Adrenal gland (tissue), 12 donors: ENCODE results near the gene SLC35D1. TPM values are rescaled to one million over a fixed set of nuclear protein-coding genes. Genes with fewer than 3 reads are reported as not detected.
"Not testable (repeated sequence)": the region's sequence is repeated elsewhere in the genome, so short reads cannot be mapped to it uniquely, and the experiment has no call there.

Experiments used
- DNase-seq, 7 donors: peaks; one replicate each; pipeline ENCODE4 v3.0.0-alpha.2; 2019 to 2020
- H3K27ac ChIP-seq, 5 donors: fragments of 200-600 bp; sonication (generic) in 4 of 5; 1 replicate in 3 of 5; 2 replicates in 2 of 5; pipeline versions ENCODE4 v1.5.1 to v1.8.0; 2016 to 2020; ENCODE audit warnings: mild to moderate bottlenecking in 1 of 5
- H3K27me3 ChIP-seq: fragments of 200-600 bp; 2 replicates; pipeline ENCODE4 v1.8.0; 2021
- H3K36me3 ChIP-seq, 2 donors: fragments of 200-600 bp; replicated peaks in 1 of 2; 1 replicate in 1 of 2; 2 replicates in 1 of 2; pipeline versions ENCODE4 v1.5.1 to v1.8.0; 2018 to 2022
- H3K4me1 ChIP-seq, 2 donors: fragments of 200-600 bp; replicated peaks in 1 of 2; 1 replicate in 1 of 2; 2 replicates in 1 of 2; pipeline versions ENCODE4 v1.5.1 to v1.8.0; 2018 to 2021
- H3K4me3 ChIP-seq, 4 donors: fragments of 200-600 bp; sonication (generic) in 3 of 4; one replicate each; pipeline ENCODE4 v1.5.1; 2016 to 2018
- H3K9me3 ChIP-seq, 3 donors: fragments of 200-600 bp; sonication (generic) in 1 of 3; replicated peaks in 1 of 3; 1 replicate in 2 of 3; 2 replicates in 1 of 3; pipeline versions ENCODE4 v1.5.1 to v1.8.0; 2016 to 2021
- POLR2A ChIP-seq, 2 donors: fragments of 450-650 bp; IDR thresholded peaks; one replicate each; pipeline ENCODE4 v1.6.1; 2017; ENCODE audit warnings: antibody characterized with exemption in 2 of 2, mild to moderate bottlenecking in 2 of 2, moderate library complexity in 1 of 2
- WGBS, 4 donors: extraction: QIAGEN DNeasy Blood & Tissue Kit in 2 of 4; methylation state at CpG; one replicate each; pipeline versions ENCODE4 v1.1.5 to v1.1.7; 2013 to 2017; 5-methylcytosine and 5-hydroxymethylcytosine counted together
- intact Hi-C, 2 donors: fragments of 100-400 bp; cut with DNase I; formaldehyde crosslinking; loops; one replicate each; pipeline versions ENCODE4 v1.14.1 to v1.15.0; 2022 to 2023
- polyA plus RNA-seq, 3 donors: library from polyadenylated mRNA; stranded (reverse); fragments of 200-250 nt in 2 of 3; fragments of 350-450 nt in 1 of 3; fragmentation: Illumina TruSeq in 1 of 3; extraction: RNeasy Lipid Tissue Mini Kit (QIAGEN cat#74804) in 1 of 3; gene quantifications; one replicate each; pipeline ENCODE4 v1.2.3, GENCODE V29; 2013 to 2014
- total RNA-seq, 9 donors: library from RNA; depleted of rRNA in 4 of 9; stranded (reverse); fragments of >200 nt in 4 of 9; fragments of 120-200 nt in 1 of 9; fragmentation: NEBNext Ultra II Directional in 1 of 9; extraction: Animal tissue kit (Norgen Biotek cat#: 25700) in 1 of 9; gene quantifications; one replicate each; pipeline versions ENCODE4 v1.1.0 to v1.2.4, GENCODE V29; 2013 to 2023
- TF ChIP-seq, protein P1 (sequence below), 6 experiments: fragments of 450-650 bp in 4 of 6; fragments of 200-600 bp in 2 of 6; sonication (generic) in 1 of 6; IDR thresholded peaks; 1 replicate in 5 of 6; 2 replicates in 1 of 6; pipeline versions ENCODE4 v1.5.1 to v1.8.0; 2016 to 2021; ENCODE audit warnings: antibody characterized with exemption in 6 of 6, mild to moderate bottlenecking in 2 of 6, moderate library complexity in 1 of 6
- donor health status: healthy with polysubstance abuse.
- donor health status: Bipolar disorder and iron deficiency.
- donor health status: DM: yes; HTN: yes; CAD: no.
- donor health status: DM: no; HTN: no; CAD: no.
- donor health status: DM: no; HTN: no; CAD: no.
- donor health status: DM: yes; HTN: yes; CAD: no.

Gene SLC35D1
- total and polyA plus RNA-seq, 12 donors, result 1.9 to 34.7 (median 13.7) TPM

DNA sequence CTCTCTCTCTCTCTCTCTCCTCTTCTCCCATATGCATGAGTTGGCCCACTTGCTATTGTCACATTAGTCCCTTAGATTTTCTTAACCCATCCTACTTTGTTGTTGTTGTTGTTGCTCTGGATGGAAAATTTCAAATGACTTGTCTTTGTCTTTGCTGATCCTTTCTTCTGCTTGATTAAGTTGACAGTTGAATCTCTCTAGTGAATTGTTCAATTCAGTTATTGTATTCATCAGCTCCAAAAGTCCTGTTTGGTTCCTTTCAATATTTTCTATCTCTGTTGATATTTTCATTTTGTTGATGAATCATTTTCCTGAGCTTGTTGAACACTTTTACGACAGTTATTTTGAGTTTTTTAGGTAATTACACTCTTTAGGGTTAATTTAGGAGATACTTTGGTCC is 18.8 kb upstream of the SLC35D1 start:
- Histone ChIP-seq H3K36me3 (no peaks in the 10 kb centered on the region), H3K4me3 (no peak overlapping the region), H3K9me3 (no peaks in the 10 kb centered on the region), H3K27ac (no peak overlapping the region), H3K27me3 (peaks cover 6% of the 10 kb centered on the region), H3K4me1 (no peaks in the 10 kb centered on the region)
- intact Hi-C loops, result no loop called here
- TF ChIP-seq, protein P1, sequence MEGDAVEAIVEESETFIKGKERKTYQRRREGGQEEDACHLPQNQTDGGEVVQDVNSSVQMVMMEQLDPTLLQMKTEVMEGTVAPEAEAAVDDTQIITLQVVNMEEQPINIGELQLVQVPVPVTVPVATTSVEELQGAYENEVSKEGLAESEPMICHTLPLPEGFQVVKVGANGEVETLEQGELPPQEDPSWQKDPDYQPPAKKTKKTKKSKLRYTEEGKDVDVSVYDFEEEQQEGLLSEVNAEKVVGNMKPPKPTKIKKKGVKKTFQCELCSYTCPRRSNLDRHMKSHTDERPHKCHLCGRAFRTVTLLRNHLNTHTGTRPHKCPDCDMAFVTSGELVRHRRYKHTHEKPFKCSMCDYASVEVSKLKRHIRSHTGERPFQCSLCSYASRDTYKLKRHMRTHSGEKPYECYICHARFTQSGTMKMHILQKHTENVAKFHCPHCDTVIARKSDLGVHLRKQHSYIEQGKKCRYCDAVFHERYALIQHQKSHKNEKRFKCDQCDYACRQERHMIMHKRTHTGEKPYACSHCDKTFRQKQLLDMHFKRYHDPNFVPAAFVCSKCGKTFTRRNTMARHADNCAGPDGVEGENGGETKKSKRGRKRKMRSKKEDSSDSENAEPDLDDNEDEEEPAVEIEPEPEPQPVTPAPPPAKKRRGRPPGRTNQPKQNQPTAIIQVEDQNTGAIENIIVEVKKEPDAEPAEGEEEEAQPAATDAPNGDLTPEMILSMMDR (IDR thresholded peaks at IDR 0.05), result no peak
- TF ChIP-seq POLR2A (IDR thresholded peaks at IDR 0.05), result no peak
- DNase-seq, result no peak
- 83 to 96% (median 91%) methylated on average over 1 of the region's 1 CpG for WGBS, 4 donors

DNA sequence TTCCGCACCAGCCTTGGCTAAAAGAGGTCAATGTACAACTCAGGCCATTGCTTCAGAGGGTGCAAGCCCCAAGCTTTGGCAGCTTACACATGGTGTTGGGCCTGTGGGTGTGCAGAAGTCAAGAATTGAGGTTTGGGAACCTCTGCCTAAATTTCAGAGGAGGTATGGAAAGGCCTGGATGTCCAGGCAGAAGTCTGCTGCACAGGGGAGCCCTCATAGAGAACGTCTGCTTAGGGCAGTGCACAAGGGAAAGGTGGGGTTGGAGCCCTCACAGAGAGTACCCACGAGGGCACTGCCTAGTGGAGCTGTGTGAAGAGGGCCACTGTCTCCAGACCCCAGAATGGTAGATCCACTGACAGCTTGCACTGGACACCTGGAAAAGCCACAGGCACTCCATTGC is 13.7 kb upstream of the SLC35D1 start:
- WGBS, 4 donors, result 58 to 83% (median 73%) methylated on average over 2 to 3 of the region's 3 CpGs
- DNase-seq, H3K4me3 ChIP-seq, H3K27me3 ChIP-seq, H3K36me3 ChIP-seq, H3K27ac ChIP-seq, H3K4me1 ChIP-seq, intact Hi-C loops, H3K9me3 ChIP-seq: not testable (repeated sequence)

DNA sequence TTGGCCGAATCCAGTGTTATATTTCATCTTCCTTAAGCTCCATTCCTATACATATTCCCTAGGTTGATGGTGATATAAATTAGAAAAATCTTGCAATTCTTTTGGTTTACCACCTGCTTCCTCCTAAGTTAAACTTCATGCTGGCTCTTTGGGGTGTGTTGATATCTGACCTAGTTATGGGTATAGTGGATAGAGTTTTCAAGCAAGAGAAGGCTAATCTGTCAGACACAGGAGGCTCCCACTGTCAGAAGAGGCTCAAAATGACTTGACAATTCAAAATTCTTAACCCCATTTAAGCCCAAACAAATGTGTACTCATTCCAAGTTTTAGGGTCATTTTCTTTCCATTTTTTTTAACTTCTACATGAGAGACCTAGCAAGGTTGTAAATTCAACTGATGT is 8.5 kb upstream of the SLC35D1 start:
- Histone ChIP-seq H3K9me3 (no peaks in the 10 kb centered on the region), H3K27ac (no peak overlapping the region), H3K4me3 (no peak overlapping the region), H3K36me3 (no peaks in the 10 kb centered on the region), H3K27me3 (no peaks in the 10 kb centered on the region), H3K4me1 (peaks cover 6 to 7% of the 10 kb centered on the region in 2 donors)
- TF ChIP-seq, protein P1 (IDR thresholded peaks at IDR 0.05), result no peak
- TF ChIP-seq POLR2A (IDR thresholded peaks at IDR 0.05), result no peak
- WGBS, 4 donors, result 76 to 100% (median 99%) methylated on average over 1 of the region's 1 CpG
- intact Hi-C loops, result no loop called here
- no peak for DNase-seq

DNA sequence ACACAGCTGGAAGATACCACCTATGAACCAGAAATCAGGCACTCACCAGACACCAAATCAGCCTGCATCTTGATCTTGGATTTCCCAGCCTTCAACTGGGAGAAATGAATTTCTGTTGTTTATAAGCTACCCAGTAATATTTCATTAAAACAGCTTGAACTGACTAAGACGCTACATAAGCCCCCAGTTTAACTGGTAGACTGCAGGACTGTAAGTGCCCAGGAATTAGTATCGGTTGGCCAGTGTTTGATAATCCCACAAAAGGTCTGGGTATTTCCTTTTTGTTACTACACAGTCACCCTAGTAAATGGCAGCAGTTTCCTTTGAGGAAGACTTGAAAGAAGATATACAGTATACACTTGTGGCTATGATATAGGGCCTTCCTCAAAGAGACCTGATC is 7.3 kb upstream of the SLC35D1 start:
- Histone ChIP-seq H3K9me3 (no peaks in the 10 kb centered on the region), H3K27me3 (no peaks in the 10 kb centered on the region), H3K27ac (peak overlapping the region in 1 of 5 donors; percentile 51), H3K36me3 (no peaks in the 10 kb centered on the region), H3K4me3 (no peak overlapping the region), H3K4me1 (peaks cover 6 to 7% of the 10 kb centered on the region in 2 donors)
- WGBS, 4 donors, result 73 to 90% (median 84%) methylated on average over 2 of the region's 2 CpGs
- no peak for DNase-seq
- intact Hi-C loops, result no loop called here
- TF ChIP-seq POLR2A (IDR thresholded peaks at IDR 0.05), result no peak
- TF ChIP-seq, protein P1 (IDR thresholded peaks at IDR 0.05), result no peak

DNA sequence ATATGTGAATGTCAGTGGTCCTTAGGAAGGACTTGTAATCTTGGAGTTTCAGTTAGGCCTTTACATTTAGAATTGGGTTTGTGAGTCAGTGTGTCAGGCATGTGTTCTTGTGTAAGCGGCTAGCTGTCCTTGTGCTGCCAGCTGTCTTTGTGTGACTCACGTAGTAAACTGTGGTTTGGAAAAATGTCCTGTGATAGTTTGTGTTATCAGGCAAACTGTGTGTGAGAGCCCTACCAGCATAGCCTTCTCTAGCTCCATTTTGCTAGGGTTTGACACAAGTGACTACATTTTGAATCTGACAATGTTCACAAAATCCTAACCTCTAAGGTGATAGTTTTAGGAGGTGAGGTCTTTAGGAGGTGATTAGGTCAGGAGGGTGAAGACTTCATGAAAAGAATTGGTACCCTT is 6.9 kb upstream of the SLC35D1 start:
- Histone ChIP-seq H3K4me3 (no peak overlapping the region), H3K36me3 (no peaks in the 10 kb centered on the region), H3K27me3 (no peaks in the 10 kb centered on the region), H3K9me3 (no peaks in the 10 kb centered on the region), H3K27ac (peak overlapping the region in 2 of 5 donors; percentile 22 to 51), H3K4me1 (peaks cover 6 to 7% of the 10 kb centered on the region in 2 donors)
- TF ChIP-seq, protein P1 (IDR thresholded peaks at IDR 0.05), result no peak
- TF ChIP-seq POLR2A (IDR thresholded peaks at IDR 0.05), result no peak
- 38 to 63% (median 48%) methylated on average over 2 of the region's 2 CpGs for WGBS, 4 donors
- DNase-seq, result peak; percentile 57 to 90 (median 83)
- intact Hi-C loops, result no loop called here
